ENCODE measurements around the gene GATAD2B.

DNA sequence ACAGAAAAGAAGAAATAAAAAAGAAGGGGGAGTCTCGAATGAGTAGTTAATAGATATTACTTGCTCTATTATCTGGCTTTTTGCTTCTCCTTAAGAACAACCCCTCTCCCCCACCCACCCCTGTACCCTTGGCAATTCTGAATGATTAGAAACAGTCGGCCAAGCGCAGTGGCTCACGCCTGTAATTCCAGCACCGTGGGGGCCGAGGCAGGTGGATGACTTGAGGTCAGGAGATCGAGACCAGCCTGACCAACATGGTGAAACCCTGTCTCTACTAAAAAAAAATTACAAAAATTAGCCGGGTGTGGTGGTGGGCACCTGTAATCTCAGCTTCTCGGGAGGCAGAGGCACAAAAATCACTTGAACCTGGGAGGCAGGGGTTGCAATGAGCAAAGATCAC lies 42.7 kb downstream of the GATAD2B start:
- no peak for TF ChIP-seq POLR2A (IDR thresholded peaks at IDR 0.05; ENCODE audit: low read depth, low read length)
- TF ChIP-seq POLR2AphosphoS5 (IDR thresholded peaks at IDR 0.05; ENCODE audit: low read depth, low read length) = no peak
